ENCODE results near the gene SLC25A42. TPM values are rescaled to one million over a fixed set of nuclear protein-coding genes. Genes with fewer than 3 reads are reported as not detected.

Gene SLC25A42
- total RNA-seq, 1 experiment from 2014 or later = 3.5 TPM

DNA sequence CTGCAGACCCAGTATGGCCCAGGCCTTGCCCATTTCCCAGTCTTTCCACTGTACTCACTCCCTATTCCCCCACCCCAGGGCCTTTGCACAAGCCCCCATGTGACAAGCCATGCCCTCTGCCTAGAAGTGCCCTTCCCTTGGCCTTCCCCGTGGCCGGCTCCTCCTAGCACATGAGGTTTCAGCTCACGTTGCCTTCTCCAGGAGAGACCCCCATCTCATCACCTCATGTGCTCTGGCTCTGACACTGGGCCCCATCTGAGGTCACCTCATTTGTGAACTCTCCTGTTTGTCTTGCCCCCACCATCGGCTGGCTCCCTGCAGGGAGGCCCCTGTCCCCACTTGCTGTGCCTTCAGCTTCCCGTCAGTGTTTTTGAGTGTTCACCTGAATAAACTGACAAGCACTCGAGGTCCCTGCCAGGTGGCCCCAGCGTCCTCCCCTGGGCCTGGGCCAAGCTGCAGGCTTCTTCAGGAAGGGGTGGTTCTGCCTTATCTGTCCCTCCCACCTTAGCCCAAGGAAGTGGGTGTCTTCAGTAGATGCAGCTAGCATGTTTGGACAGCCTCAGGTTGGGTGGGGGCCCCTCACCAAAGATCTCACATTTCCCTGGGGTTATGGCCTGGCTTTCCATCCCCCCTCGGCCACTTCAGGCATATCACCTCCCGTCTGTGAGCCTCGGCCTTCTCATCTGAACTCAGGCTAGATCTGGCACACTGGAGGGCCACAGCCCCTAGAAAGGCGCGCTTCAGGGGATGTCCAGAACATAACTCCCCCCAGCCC, 3.8 kb upstream of the SLC25A42 start:
- no peak for TF ChIP-seq EZH2 (IDR thresholded peaks at IDR 0.05; ENCODE audit: borderline replicate concordance, low read depth, low read length, poor library complexity, severe bottlenecking)
- no peak for TF ChIP-seq CTCF (conservative IDR thresholded peaks at IDR 0.05; ENCODE audit: low read depth, low read length)
- no peak overlapping the region for H3K4me3 ChIP-seq (ENCODE audit: low read depth, low read length, poor library complexity, severe bottlenecking)
- intact Hi-C loops (cut with micrococcal nuclease; ENCODE audit: unreplicated experiment) = no loop called here
- ChIA-PET CTCF (interaction anchor here (0.6 kb wide), 1 partner anchor 64 kb away, joined by 4 read pairs; no protein-coding TSS in a partner anchor), POLR2A (ENCODE audit: low non-redundant PET) (no interaction called here)
- no peaks in the 10 kb centered on the region for H3K9me3 ChIP-seq (ENCODE audit: low read depth, low read length, poor library complexity, severe bottlenecking)
- peaks cover 16% of the 10 kb centered on the region for H3K36me3 ChIP-seq (ENCODE audit: insufficient read depth, low read length, poor library complexity, severe bottlenecking)
- no peak for DNase-seq (ENCODE audit: low spot score)
- H3K27ac ChIP-seq (ENCODE audit: low read depth, low read length, poor library complexity, severe bottlenecking) = no peak overlapping the region
- H3K27me3 ChIP-seq (replicated peaks; ENCODE audit: insufficient read depth, low read depth, low read length, poor library complexity) = no peaks in the 10 kb centered on the region
- H3K4me1 ChIP-seq (ENCODE audit: insufficient read depth, low read length, poor library complexity, severe bottlenecking) = peaks cover 13% of the 10 kb centered on the region
- no TSS peak for BruUV-seq (replicated peaks)

DNA sequence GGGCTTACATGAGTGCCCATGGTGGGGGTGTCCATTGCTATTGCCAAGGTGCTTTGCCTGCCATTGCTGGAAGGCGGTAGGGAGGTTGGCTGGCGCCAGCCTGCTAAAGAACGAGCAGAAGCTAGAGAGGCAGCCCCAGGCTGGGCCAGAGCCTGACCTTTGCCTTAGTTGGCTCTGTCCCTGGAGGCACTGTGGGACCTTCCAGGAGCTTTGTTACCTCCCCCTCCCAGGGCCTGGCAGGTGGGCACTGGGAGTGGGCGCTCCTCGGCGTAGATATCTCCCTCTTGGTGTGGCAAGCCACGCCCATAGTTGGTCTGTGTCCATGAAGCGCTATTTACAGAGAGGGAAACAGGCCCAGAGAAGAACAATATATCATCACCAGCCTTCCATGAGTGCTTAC, 2.3 kb upstream of the SLC25A42 start:
- POLR2A ChIA-PET (ENCODE audit: low non-redundant PET) = interaction anchor here (0.6 kb wide), 1 partner anchor 14 kb away, joined by 5 read pairs; no protein-coding TSS in a partner anchor
- intact Hi-C loops (cut with micrococcal nuclease; ENCODE audit: unreplicated experiment) = no loop called here
- no peak for DNase-seq (ENCODE audit: low spot score)
- Histone ChIP-seq H3K36me3 (ENCODE audit: insufficient read depth, low read length, poor library complexity, severe bottlenecking) (peaks cover 9% of the 10 kb centered on the region), H3K27ac (ENCODE audit: low read depth, low read length, poor library complexity, severe bottlenecking) (no peak overlapping the region), H3K9me3 (ENCODE audit: low read depth, low read length, poor library complexity, severe bottlenecking) (no peaks in the 10 kb centered on the region), H3K4me1 (ENCODE audit: insufficient read depth, low read length, poor library complexity, severe bottlenecking) (peaks cover 21% of the 10 kb centered on the region), H3K27me3 (replicated peaks; ENCODE audit: insufficient read depth, low read depth, low read length, poor library complexity) (no peaks in the 10 kb centered on the region), H3K4me3 (ENCODE audit: low read depth, low read length, poor library complexity, severe bottlenecking) (no peak overlapping the region)
- BruUV-seq (replicated peaks) = no TSS peak
- CTCF ChIA-PET = no interaction called here
- TF ChIP-seq CTCF (conservative IDR thresholded peaks at IDR 0.05; ENCODE audit: low read depth, low read length) (no peak), EZH2 (IDR thresholded peaks at IDR 0.05; ENCODE audit: borderline replicate concordance, low read depth, low read length, poor library complexity, severe bottlenecking) (no peak)

DNA sequence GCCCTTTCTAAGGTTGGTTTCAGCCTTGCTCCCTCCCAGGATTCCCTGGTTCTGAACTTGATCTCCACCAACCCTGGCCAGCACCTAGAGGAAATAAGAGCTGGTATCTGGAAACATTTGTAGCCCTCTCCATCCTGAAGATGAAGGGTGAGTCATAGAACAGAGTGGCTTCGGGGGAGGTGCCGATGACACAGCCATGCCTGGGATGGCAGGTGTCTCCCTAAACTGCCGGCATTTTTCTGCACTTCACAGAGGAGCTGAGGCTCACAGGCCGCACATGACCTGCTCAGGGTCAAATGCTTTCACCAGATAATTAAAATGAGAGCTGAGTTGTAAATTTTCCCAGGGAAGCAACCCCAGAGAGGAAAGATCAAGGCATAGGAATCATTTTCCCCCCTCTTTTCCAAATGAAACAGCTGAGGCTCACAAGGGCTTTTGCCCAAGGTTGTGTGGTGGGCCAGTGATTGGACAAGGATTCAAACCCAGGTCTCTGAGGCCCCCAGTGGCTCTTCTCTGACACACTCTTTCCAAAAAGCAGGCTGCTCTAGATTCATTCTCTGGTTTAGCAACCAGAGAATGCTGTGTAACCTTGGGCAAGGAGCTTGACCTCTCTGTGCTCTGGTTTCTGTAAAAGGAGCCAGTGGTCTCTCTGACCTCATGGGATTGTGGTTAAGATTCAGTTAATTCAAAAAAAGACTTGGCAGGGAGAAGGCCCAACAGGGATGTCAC, 1.2 kb upstream of the SLC25A42 start:
- intact Hi-C loops (cut with micrococcal nuclease; ENCODE audit: unreplicated experiment) = no loop called here
- Histone ChIP-seq H3K9me3 (ENCODE audit: low read depth, low read length, poor library complexity, severe bottlenecking) (no peaks in the 10 kb centered on the region), H3K36me3 (ENCODE audit: insufficient read depth, low read length, poor library complexity, severe bottlenecking) (peaks cover 8% of the 10 kb centered on the region), H3K4me1 (ENCODE audit: insufficient read depth, low read length, poor library complexity, severe bottlenecking) (peaks cover 32% of the 10 kb centered on the region), H3K27ac (ENCODE audit: low read depth, low read length, poor library complexity, severe bottlenecking) (peak overlapping the region; percentile 76), H3K4me3 (ENCODE audit: low read depth, low read length, poor library complexity, severe bottlenecking) (peak overlapping the region; percentile 59), H3K27me3 (replicated peaks; ENCODE audit: insufficient read depth, low read depth, low read length, poor library complexity) (no peaks in the 10 kb centered on the region)
- BruUV-seq (replicated peaks) = TSS peak; percentile 8
- TF ChIP-seq CTCF (conservative IDR thresholded peaks at IDR 0.05; ENCODE audit: low read depth, low read length) (no peak), EZH2 (IDR thresholded peaks at IDR 0.05; ENCODE audit: borderline replicate concordance, low read depth, low read length, poor library complexity, severe bottlenecking) (no peak)
- DNase-seq (ENCODE audit: low spot score) = peak; percentile 28
- ChIA-PET CTCF (no interaction called here), POLR2A (ENCODE audit: low non-redundant PET) (no interaction called here)

Data from A673 (cell line).